ENCODE data around the gene NPAS3.

- TF ChIP-seq CTCF (conservative IDR thresholded peaks at IDR 0.05 in 1 of 2, IDR thresholded peaks at IDR 0.05 in 1 of 2; ENCODE audit: low read depth in 1 of 2, low read length in 2 of 2) (no peak), EZH2 (IDR thresholded peaks at IDR 0.05; ENCODE audit: low read length, missing control alignments) (no peak)
These were observed 529.3 kb downstream of the NPAS3 start for GRCh38 chr14:33467971-33468370.
